Keratinocyte (primary cell): ENCODE data around the gene ZNF888. TPM values are rescaled to one million over a fixed set of nuclear protein-coding genes. Genes with fewer than 3 reads are reported as not detected.
A peak's percentile ranks its signal among the peaks of the same experiment; 100 is the strongest.

Experiments used
- DNase-seq: peaks from one replicate; pipeline ENCODE4 v3.0.0-alpha.2; 2011; ENCODE audit warnings: low read depth, missing footprints, low spot score
- FAIRE-seq: peaks from 2 replicates; lab custom pipeline; 2011; peaks lifted over from hg19 to GRCh38; lab: Jason Lieb, UNC
- H2AFZ ChIP-seq: 2 replicates; pipeline ENCODE4 v1.6.0; 2012; ENCODE audit warnings: low read length, control low read depth, inconsistent platforms; ENCODE audit not compliant: control insufficient read depth
- H3K27ac ChIP-seq: 2 replicates; pipeline ENCODE4 v1.5.1; 2011; ENCODE audit warnings: low read length; ENCODE audit not compliant: control insufficient read depth, insufficient read depth
- H3K27me3 ChIP-seq: 3 replicates; pipeline ENCODE4 v1.6.0; 2011; ENCODE audit warnings: low read length; ENCODE audit not compliant: control insufficient read depth, insufficient read depth; ENCODE audit errors: extremely low read depth
- H3K36me3 ChIP-seq, 2 experiments: 2 replicates in 1 of 2; 3 replicates in 1 of 2; pipeline ENCODE4 v1.5.1; 2011; ENCODE audit warnings: low read length in 2 of 2, mild to moderate bottlenecking in 1 of 2; ENCODE audit not compliant: control insufficient read depth in 2 of 2, insufficient read depth in 2 of 2; ENCODE audit errors: extremely low read depth in 1 of 2
- H3K4me1 ChIP-seq: 3 replicates; pipeline ENCODE4 v1.5.1; 2011; ENCODE audit warnings: low read length; ENCODE audit not compliant: control insufficient read depth, insufficient read depth; ENCODE audit errors: extremely low read depth
- H3K4me2 ChIP-seq: 3 replicates; pipeline ENCODE4 v1.6.0; 2011; ENCODE audit warnings: low read depth, low read length; ENCODE audit not compliant: control insufficient read depth, insufficient read depth; ENCODE audit errors: extremely low read depth
- H3K4me3 ChIP-seq, 3 experiments: fragments of 200-600 bp in 1 of 3; sonication (generic) in 1 of 3; 2 replicates in 2 of 3; 3 replicates in 1 of 3; pipeline ENCODE4 v1.5.1; 2011 to 2016; ENCODE audit warnings: low read length in 3 of 3, mild to moderate bottlenecking in 3 of 3, control low read depth in 2 of 3, inconsistent platforms in 1 of 3, low read depth in 1 of 3, mixed read lengths in 1 of 3, mixed run types in 1 of 3, moderate library complexity in 1 of 3; ENCODE audit not compliant: control insufficient read depth in 2 of 3, insufficient read depth in 2 of 3; ENCODE audit errors: extremely low read depth in 1 of 3
- H3K79me2 ChIP-seq: 2 replicates; pipeline ENCODE4 v1.6.0; 2012; ENCODE audit warnings: low read length; ENCODE audit not compliant: control insufficient read depth, insufficient read depth
- H3K9ac ChIP-seq: 3 replicates; pipeline ENCODE4 v1.6.0; 2011; ENCODE audit warnings: low read length; ENCODE audit not compliant: control insufficient read depth, insufficient read depth; ENCODE audit errors: extremely low read depth
- H3K9me1 ChIP-seq: 3 replicates; pipeline ENCODE4 v1.6.0; 2011; ENCODE audit warnings: low read length; ENCODE audit not compliant: control insufficient read depth, insufficient read depth; ENCODE audit errors: extremely low read depth
- H3K9me3 ChIP-seq: 2 replicates; pipeline ENCODE4 v1.5.1; 2012; ENCODE audit warnings: low read depth, low read length; ENCODE audit not compliant: control insufficient read depth
- H4K20me1 ChIP-seq: 3 replicates; pipeline ENCODE4 v1.6.0; 2011; ENCODE audit warnings: low read length; ENCODE audit not compliant: control insufficient read depth, insufficient read depth; ENCODE audit errors: extremely low read depth
- EZH2 ChIP-seq: IDR thresholded peaks from one replicate; pipeline ENCODE4 v1.6.1; 2012; ENCODE audit warnings: inconsistent platforms, mild to moderate bottlenecking, low read length, moderate library complexity
- dilution Hi-C: fragments of 300-500 bp; cut with MboI; formaldehyde crosslinking; loops from one replicate; pipeline ENCODE4 v1.7.0; 2020; ENCODE audit warnings: low sequenced_read_pairs; ENCODE audit not compliant: extremely low pct_ligation_motif_present
- polyA plus RNA-seq, 5 experiments: library from polyadenylated mRNA; depleted of rRNA in 3 of 5; stranded (reverse) in 3 of 5; stranded (forward) in 1 of 5; unstranded in 1 of 5; fragments of >200 nt; gene quantifications; 1 replicate in 1 of 5; 2 replicates in 3 of 5; 3 replicates in 1 of 5; pipeline versions ENCODE4 v1.2.1 to v1.2.3, GENCODE V29; 2011 to 2012; ENCODE audit warnings: missing spikeins in 2 of 5, low read depth in 1 of 5, low replicate concordance in 1 of 5
- TF ChIP-seq, protein P1 (sequence below), 3 experiments: IDR thresholded peaks in 1 of 3; conservative IDR thresholded peaks in 1 of 3; optimal IDR thresholded peaks in 1 of 3; 2 replicates in 2 of 3; 3 replicates in 1 of 3; pipeline versions ENCODE3 to v1.5.1; 2011; ENCODE audit warnings: low read length in 3 of 3, mild to moderate bottlenecking in 3 of 3, moderate library complexity in 2 of 3, control low read depth in 1 of 3, inconsistent platforms in 1 of 3; ENCODE audit not compliant: insufficient read depth in 2 of 3; ENCODE audit errors: extremely low read depth in 1 of 3

Gene ZNF888
- polyA plus RNA-seq, 1 donor (not counting 4 experiments of a cell fraction or from before 2014, with no cell fraction given), result 3.1 TPM

DNA sequence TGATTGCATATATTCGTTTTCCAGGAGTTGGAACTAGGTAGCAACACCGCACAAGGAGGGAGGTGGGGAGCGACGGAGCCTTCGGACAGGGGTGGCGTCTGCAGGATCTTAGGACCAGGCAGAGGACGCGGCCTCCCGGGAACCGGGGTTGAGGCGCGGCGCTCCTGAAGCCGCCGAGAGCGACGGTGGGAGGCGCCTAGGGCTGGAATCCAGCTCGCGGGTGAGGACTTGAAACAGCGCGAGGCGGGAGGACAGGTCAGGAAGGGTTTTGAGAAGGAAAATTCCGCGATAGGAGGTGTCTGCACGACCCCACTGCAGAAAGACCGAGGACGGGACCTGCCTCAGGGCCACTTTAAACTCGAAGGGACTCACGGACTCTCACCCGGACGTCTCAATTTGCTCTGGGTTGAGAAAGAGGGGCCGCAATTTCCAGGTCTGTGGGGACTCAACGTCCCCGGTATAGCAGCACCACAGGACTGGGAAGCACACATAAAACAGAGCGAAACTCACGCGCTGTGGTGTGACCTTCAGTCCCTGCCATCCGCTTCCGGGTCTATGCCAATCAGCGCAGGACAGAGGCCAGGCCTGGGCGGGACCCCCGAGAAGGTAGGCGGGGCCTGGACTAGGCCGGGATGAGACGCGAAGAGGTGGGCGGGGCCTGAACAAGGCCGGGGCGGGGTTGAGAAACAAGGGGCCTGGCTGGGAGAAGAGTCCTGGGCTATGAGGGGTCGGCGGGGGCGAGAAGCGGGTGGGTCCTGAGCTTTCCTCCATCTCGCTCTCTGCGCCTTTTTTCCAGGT lies 25.9 kb downstream of the ZNF888 start, which contains the start of gene ZNF320:
Gene ZNF320, minus strand, starts transcription at position 498 of the 798 bp plus-strand sequence. CDS start 7,380 bp downstream, outside the sequence.
- Histone ChIP-seq H3K4me2 (peak within 1 kb of the TSS; percentile 82), H3K27ac (peak within 1 kb of the TSS; percentile 91), H3K4me1 (peaks cover 4% of the 10 kb centered on the region), H3K36me3 (peaks cover 0 to 6% of the 10 kb centered on the region in 2 experiments), H3K4me3 (peak within 1 kb of the TSS; percentile 61 to 95 (median 91)), H2AFZ (peak within 1 kb of the TSS; percentile 96), H3K79me2 (peaks cover 21% of the 10 kb centered on the region), H3K9me1 (no peaks in the 10 kb centered on the region), H3K9me3 (peaks cover 3% of the 10 kb centered on the region), H3K9ac (peak within 1 kb of the TSS; percentile 91), H4K20me1 (no peaks in the 10 kb centered on the region), H3K27me3 (no peaks in the 10 kb centered on the region)
- TF ChIP-seq EZH2, result no peak
- TF ChIP-seq, protein P1, sequence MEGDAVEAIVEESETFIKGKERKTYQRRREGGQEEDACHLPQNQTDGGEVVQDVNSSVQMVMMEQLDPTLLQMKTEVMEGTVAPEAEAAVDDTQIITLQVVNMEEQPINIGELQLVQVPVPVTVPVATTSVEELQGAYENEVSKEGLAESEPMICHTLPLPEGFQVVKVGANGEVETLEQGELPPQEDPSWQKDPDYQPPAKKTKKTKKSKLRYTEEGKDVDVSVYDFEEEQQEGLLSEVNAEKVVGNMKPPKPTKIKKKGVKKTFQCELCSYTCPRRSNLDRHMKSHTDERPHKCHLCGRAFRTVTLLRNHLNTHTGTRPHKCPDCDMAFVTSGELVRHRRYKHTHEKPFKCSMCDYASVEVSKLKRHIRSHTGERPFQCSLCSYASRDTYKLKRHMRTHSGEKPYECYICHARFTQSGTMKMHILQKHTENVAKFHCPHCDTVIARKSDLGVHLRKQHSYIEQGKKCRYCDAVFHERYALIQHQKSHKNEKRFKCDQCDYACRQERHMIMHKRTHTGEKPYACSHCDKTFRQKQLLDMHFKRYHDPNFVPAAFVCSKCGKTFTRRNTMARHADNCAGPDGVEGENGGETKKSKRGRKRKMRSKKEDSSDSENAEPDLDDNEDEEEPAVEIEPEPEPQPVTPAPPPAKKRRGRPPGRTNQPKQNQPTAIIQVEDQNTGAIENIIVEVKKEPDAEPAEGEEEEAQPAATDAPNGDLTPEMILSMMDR (optimal IDR thresholded peaks at IDR 0.05 in 1 of 3, IDR thresholded peaks at IDR 0.05 in 1 of 3, conservative IDR thresholded peaks at IDR 0.05 in 1 of 3; ENCODE audit: extremely low read depth in 1 of 3, insufficient read depth in 2 of 3, low read length in 3 of 3), result no peak
- dilution Hi-C loops, result no loop called here
- FAIRE-seq (peak; percentile 64), DNase-seq (peak; percentile 46)

DNA sequence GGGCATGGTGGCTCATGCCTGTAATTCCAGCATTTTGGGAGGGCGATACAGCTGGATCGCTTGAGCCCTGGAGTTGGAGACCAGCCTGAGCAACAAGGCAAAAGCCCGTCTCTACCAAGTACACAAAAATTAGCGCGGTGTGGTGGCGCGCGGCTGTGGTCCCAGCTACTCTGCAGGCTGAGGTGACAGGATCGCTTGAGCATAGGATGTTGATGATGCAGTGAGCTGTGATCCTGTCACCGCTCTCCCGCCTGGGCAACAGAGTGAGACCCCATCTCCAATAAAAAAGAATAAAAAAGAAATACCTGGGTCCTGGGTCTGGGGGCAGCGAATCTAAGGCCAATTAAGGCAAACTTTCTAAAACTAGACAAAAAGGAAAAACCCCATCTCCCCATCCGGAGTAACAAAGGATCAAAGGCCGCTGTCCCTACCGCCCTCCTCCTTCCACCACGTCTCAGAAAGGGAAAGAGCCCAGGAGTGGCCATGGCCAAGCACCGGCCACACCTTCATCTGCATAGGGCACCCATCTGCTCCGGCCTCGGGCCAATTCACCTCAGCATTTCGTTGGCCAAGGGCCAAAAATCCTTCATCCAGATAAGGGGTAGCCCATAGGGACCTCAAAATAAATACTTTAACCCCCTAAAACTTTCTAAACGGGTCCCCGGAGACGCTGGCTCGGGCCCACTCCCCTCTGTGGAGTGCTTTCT lies 26.6 kb downstream of the ZNF888 start:
- dilution Hi-C loops, result no loop called here
- Histone ChIP-seq H3K4me2 (peak overlapping the region; percentile 82), H3K36me3 (peaks cover 0 to 6% of the 10 kb centered on the region in 2 experiments), H3K4me1 (peaks cover 4% of the 10 kb centered on the region), H3K4me3 (peak overlapping the region; percentile 61 to 95 (median 91)), H3K9me1 (no peaks in the 10 kb centered on the region), H3K27ac (peak overlapping the region; percentile 91), H3K27me3 (no peaks in the 10 kb centered on the region), H3K9ac (peak overlapping the region; percentile 91), H4K20me1 (no peaks in the 10 kb centered on the region), H3K9me3 (peaks cover 3% of the 10 kb centered on the region), H2AFZ (peak overlapping the region; percentile 96), H3K79me2 (peaks cover 21% of the 10 kb centered on the region)
- DNase-seq, result no peak
- no peak for FAIRE-seq
- TF ChIP-seq, protein P1 (optimal IDR thresholded peaks at IDR 0.05 in 1 of 3, IDR thresholded peaks at IDR 0.05 in 1 of 3, conservative IDR thresholded peaks at IDR 0.05 in 1 of 3; ENCODE audit: extremely low read depth in 1 of 3, insufficient read depth in 2 of 3, low read length in 3 of 3), result no peak
- no peak for TF ChIP-seq EZH2
